ENCODE measurements around the gene CARNS1.

Gene CARNS1

GRCh38 chr11:67407688-67408163, 7.8 kb upstream of the CARNS1 start:
- no peaks in the 10 kb centered on the region for H3K9me3 ChIP-seq
- H3K27me3 ChIP-seq = no peaks in the 10 kb centered on the region
- no peaks in the 10 kb centered on the region for H4K20me1 ChIP-seq
- H3K27ac ChIP-seq = peak overlapping the region; percentile 97
- TF ChIP-seq Cebpa-rat (IDR thresholded peaks at IDR 0.05) = no peak
- H3K9ac ChIP-seq = peak overlapping the region; percentile 87
- peak overlapping the region; percentile 100 for H3K4me2 ChIP-seq
- H3K4me3 ChIP-seq = peak overlapping the region; percentile 45
- 0 out of 2 replicates have a peak, but pooled peaks cover 10% of the 10 kb centered on the region for H3K36me3 ChIP-seq
- peaks cover 100% of the 10 kb centered on the region for H3K4me1 ChIP-seq

- Histone ChIP-seq H3K4me3 (peak overlapping the region; percentile 45), H3K9ac (peak overlapping the region; percentile 87), H3K27me3 (peaks cover 2% of the 10 kb centered on the region; the same call in 1 of the 2 replicates), H3K4me2 (peak overlapping the region; percentile 100), H3K9me3 (no peaks in the 10 kb centered on the region), H3K4me1 (peaks cover 100% of the 10 kb centered on the region), H3K36me3 (0 out of 2 replicates have a peak, but pooled peaks cover 10% of the 10 kb centered on the region), H4K20me1 (no peaks in the 10 kb centered on the region), H3K27ac (peak overlapping the region; percentile 97)
- no peak for TF ChIP-seq Cebpa-rat (IDR thresholded peaks at IDR 0.05)
Observed at GRCh38 chr11:67408437-67409200, 6.9 kb upstream of the CARNS1 start.

DNA sequence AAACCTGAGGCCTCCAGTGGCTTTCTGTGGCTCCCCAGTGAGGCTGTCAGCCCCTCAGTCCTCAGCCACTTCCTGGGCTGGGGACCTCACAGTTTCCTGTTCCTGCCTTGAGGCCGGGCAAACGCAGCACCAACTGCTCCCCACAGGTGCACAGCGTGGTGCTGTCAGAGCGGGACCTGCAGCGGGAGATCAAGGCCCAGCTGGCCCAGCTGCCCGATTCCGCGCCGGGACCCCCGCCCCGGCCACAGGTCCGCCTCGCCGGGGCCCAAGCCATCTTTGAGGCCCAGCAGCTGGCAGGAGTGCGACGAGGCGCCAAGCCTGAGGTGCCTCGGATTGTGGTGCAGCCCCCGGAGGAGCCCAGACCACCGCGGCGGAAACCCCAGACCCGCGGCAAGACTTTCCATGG, 6.2 kb upstream of the CARNS1 start:
- Histone ChIP-seq H3K27me3 (peaks cover 8% of the 10 kb centered on the region), H3K9ac (peak overlapping the region; percentile 87)

DNA sequence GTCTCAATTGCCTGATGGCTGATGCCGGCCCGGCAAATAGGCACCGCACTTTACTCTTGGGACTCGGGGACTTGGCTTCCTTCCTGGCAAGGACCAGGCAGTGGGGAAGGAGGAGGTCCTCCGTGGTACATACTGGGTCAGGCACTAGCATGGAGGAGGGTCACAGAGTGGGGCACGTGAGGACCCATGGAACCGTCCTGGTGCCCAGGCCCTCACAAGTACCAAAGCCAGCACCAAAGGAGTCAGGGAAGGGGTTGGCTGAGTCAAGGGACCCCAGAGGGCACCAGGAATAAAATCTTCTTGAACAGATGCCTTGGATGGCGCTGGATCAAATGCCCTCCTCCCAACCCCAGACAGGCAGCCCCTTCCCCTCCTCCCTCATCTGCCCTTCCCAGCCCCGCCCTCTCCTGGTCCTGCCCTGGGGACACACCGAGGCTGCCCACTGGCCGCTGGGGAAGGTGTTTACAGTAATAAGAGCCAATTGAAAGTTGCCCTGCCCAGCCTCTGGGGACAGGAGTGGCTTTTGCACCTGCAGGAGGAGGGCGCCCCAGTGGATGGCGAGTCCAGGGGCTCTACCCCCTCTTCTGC, 5.6 kb upstream of the CARNS1 start:
- no peak for TF ChIP-seq Cebpa-rat (IDR thresholded peaks at IDR 0.05)
- no peaks in the 10 kb centered on the region for H4K20me1 ChIP-seq
- H3K4me2 ChIP-seq = peak overlapping the region; percentile 100
- peak overlapping the region; percentile 45 for H3K4me3 ChIP-seq
- H3K36me3 ChIP-seq = 0 out of 2 replicates have a peak, but pooled peaks cover 10% of the 10 kb centered on the region
- no peaks in the 10 kb centered on the region for H3K9me3 ChIP-seq
- peaks cover 99% of the 10 kb centered on the region for H3K4me1 ChIP-seq
- peak overlapping the region; percentile 87 for H3K9ac ChIP-seq
- peaks cover 14% of the 10 kb centered on the region for H3K27me3 ChIP-seq
- peak overlapping the region; percentile 97 for H3K27ac ChIP-seq

More for the DNA sequence above, 6.2 kb upstream of the CARNS1 start:
- TF ChIP-seq Cebpa-rat (IDR thresholded peaks at IDR 0.05) = no peak
- Histone ChIP-seq H3K27ac (peak overlapping the region; percentile 97), H3K4me3 (peak overlapping the region; percentile 45), H4K20me1 (no peaks in the 10 kb centered on the region), H3K4me1 (peaks cover 100% of the 10 kb centered on the region), H3K36me3 (0 out of 2 replicates have a peak, but pooled peaks cover 10% of the 10 kb centered on the region), H3K4me2 (peak overlapping the region; percentile 100), H3K9me3 (no peaks in the 10 kb centered on the region)

- Histone ChIP-seq H3K9ac (peak overlapping the region; percentile 87), H3K36me3 (0 out of 2 replicates have a peak, but pooled peaks cover 8% of the 10 kb centered on the region), H3K4me1 (peaks cover 99% of the 10 kb centered on the region), H3K4me3 (peak overlapping the region; percentile 45), H3K9me3 (no peaks in the 10 kb centered on the region), H3K4me2 (peak overlapping the region; percentile 100), H3K27ac (peak overlapping the region; percentile 97), H3K27me3 (peaks cover 19% of the 10 kb centered on the region), H4K20me1 (no peaks in the 10 kb centered on the region)
- no peak for TF ChIP-seq Cebpa-rat (IDR thresholded peaks at IDR 0.05)
Observed at GRCh38 chr11:67410369-67410831, 5.1 kb upstream of the CARNS1 start.

DNA sequence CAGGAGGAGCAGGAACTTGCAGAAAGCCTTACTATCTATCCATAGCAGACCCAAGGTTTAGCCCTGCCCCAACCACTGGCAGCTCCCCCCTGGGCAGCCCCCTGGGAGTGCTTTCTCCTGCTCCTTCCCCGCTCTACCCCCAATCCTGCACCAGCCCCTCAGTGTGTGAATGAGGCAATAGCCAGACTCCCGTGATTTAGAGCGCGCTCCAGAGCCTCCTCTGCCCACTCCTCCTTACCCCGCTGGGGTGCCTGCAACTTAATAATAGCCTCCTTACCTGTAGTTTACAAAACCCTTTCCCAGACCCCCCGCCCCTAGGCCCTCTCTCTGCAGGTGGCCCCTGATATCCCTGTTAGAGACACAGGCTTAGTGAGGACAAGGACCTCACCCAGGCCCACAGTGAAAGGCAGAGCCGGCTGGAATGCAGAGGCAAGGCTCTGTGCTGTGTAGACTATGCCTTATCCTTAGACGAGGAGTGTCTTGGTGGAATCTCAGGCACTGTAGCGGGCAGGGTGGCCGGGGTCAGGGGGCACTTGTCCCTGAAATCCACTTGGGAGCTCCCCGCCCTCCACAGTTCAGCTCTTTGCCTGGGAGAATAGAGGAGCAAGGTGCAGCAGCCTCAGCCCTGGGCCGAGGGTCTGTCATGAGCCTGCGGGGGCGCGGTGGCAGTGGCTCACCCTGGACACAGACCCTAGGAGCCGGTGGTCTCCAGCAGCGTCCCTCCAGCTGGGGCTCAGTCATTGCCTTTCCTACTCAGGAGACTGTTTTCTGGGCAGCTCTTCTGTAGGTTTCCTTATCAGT, 4.3 kb upstream of the CARNS1 start:
- peak overlapping the region; percentile 97 for H3K27ac ChIP-seq
- no peaks in the 10 kb centered on the region for H3K9me3 ChIP-seq
- H3K4me1 ChIP-seq = peaks cover 99% of the 10 kb centered on the region
- no peak for TF ChIP-seq Cebpa-rat (IDR thresholded peaks at IDR 0.05)
- 0 out of 2 replicates have a peak overlapping the region, but pooled peaks have one; percentile 45 for H3K4me3 ChIP-seq
- no peak overlapping the region for H3K9ac ChIP-seq
- peaks cover 24% of the 10 kb centered on the region for H3K27me3 ChIP-seq
- 0 out of 2 replicates have a peak, but pooled peaks cover under 1% of the 10 kb centered on the region for H3K36me3 ChIP-seq
- peak overlapping the region; percentile 100 for H3K4me2 ChIP-seq
- H4K20me1 ChIP-seq = no peaks in the 10 kb centered on the region

GRCh38 chr11:67411785-67412152, 3.7 kb upstream of the CARNS1 start:
- no peak for TF ChIP-seq Cebpa-rat (IDR thresholded peaks at IDR 0.05)
- H3K4me1 ChIP-seq = peaks cover 99% of the 10 kb centered on the region
- H4K20me1 ChIP-seq = no peaks in the 10 kb centered on the region
- H3K9me3 ChIP-seq = no peaks in the 10 kb centered on the region
- H3K9ac ChIP-seq = no peak overlapping the region
- H3K27me3 ChIP-seq = peaks cover 24% of the 10 kb centered on the region
- no peak overlapping the region for H3K4me3 ChIP-seq
- H3K4me2 ChIP-seq = peak overlapping the region; percentile 100
- H3K36me3 ChIP-seq = no peaks in the 10 kb centered on the region
- H3K27ac ChIP-seq = no peak overlapping the region

- no peak overlapping the region for H3K27ac ChIP-seq
- H3K27me3 ChIP-seq = peaks cover 24% of the 10 kb centered on the region
- H4K20me1 ChIP-seq = 0 out of 2 replicates have a peak, but pooled peaks cover 5% of the 10 kb centered on the region
- no peaks in the 10 kb centered on the region for H3K36me3 ChIP-seq
- H3K4me1 ChIP-seq = peaks cover 99% of the 10 kb centered on the region
- no peaks in the 10 kb centered on the region for H3K9me3 ChIP-seq
- peak overlapping the region; percentile 16; the same call in 1 of the 2 replicates for H3K9ac ChIP-seq
- H3K4me2 ChIP-seq = peak overlapping the region; percentile 100
- no peak overlapping the region; the same call in 1 of the 2 replicates for H3K4me3 ChIP-seq
- TF ChIP-seq Cebpa-rat (IDR thresholded peaks at IDR 0.05) = no peak
Observed at GRCh38 chr11:67412495-67413179, 2.8 kb upstream of the CARNS1 start.

Measured in BLaER1 (cell line).